Inferior parietal cortex (tissue), 1 donor: ENCODE measurements around the gene ANO6.

ENCODE experiments used
- DNase-seq: peaks from one replicate; pipeline ENCODE4 v3.0.0-alpha.2; 2016; ENCODE audit errors: extremely low spot score

The ANO6 gene

GRCh38 chr12:45276154-45276755 is 60.4 kb downstream of the ANO6 start:
- no peak for DNase-seq

- DNase-seq: no peak
Measured at GRCh38 chr12:45278447-45278846, 62.6 kb downstream of the ANO6 start.

GRCh38 chr12:45279931-45280830 is 64.3 kb downstream of the ANO6 start:
- no peak for DNase-seq

DNA sequence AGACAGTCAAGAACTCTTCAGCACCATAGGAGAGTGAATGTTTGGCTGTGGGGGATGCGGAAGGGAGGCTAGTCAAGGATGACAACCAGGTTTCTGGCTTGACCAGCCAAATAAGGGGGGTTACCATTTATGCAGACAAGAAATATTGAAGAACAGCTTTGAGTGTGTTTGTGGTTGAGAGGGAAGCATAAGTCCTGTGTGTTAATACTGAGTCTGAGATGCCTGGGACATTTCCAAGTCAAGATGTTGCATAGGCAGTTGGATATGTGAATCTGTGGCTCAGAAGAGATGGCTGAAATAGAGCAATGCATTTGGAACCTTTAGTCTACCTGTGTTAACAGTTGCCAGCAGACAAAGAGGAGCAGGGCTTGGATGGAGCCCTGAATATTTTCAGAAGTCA is 66.1 kb downstream of the ANO6 start:
- DNase-seq: no peak

DNA sequence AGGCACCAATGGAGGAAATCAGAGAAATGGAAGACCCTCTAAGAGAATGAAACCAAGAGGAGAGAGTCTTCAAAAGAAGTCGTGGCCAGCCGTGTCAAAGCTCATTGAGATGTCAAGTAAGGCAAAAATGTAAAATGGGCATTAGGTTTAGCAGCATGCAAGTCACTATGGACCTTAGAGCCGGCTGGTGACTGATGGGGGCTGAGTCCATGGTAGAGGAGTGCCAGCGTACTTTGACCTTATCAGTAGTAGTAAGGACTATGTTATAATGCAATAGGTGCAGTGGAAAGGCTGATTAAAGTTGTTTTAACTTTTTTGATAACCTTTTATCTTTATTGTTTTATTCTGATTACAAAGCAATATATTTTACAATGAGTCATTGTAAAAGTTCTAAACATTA is 66.5 kb downstream of the ANO6 start:
- DNase-seq: no peak

DNA sequence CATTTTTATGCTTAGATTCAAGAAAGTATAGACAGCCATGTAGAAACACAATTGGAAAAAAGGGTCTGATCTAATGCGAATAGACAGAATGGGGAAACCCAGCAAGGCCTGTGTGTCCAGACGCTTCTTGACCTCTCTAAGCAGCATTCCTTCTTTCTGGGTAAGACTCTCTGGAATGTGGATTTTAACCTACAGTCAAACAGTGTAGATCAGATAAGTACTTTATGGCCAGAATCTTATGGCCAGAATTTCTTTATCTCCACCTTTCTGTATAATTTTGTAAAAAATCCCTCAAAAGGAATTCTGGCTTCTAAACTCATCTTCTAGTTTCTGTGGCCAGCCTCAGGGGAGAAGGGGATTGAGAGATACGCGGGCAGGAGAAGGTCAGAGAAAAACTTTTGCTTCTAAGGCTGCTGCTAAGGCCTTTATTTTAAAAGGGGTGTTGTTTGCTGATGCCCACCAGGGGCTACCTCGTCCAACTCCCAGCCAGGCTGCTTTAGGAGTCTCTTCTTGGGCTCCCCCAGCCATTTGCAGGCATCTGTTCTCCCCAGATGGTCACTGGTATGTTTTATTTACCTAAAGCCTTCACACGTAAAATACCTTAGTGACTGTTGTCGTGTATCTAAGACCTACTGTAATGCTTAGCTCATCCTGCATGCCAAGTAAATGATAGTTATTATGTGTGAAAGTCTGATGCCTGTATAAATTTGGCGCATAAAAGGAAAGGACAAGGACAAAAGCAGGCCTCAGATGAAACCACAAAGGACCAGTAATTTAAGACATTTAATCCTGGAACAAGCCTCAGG is 68.4 kb downstream of the ANO6 start:
- DNase-seq: no peak

DNA sequence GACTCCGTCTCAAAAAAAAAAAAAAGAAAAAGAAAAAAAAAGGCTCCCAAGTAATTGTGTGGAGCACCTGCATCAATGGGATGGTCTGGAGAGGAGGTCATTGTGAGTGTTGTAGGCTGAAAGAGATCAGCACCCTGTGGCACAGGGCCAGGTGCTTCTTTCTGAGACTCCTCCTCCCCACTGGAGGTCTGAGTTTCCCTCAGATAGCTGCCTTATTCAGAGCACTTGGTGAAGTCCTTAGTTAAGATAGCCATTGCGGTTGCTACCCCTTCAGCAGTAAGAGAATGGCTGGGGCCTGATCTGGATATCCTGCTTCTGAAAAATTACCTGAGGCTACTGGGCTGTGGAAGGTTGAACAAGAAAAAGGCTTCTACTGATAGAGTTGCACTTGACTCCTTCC is 69.8 kb downstream of the ANO6 start:
- DNase-seq: no peak

- no peak for DNase-seq
Measured at GRCh38 chr12:45286621-45287020, 70.7 kb downstream of the ANO6 start.

DNA sequence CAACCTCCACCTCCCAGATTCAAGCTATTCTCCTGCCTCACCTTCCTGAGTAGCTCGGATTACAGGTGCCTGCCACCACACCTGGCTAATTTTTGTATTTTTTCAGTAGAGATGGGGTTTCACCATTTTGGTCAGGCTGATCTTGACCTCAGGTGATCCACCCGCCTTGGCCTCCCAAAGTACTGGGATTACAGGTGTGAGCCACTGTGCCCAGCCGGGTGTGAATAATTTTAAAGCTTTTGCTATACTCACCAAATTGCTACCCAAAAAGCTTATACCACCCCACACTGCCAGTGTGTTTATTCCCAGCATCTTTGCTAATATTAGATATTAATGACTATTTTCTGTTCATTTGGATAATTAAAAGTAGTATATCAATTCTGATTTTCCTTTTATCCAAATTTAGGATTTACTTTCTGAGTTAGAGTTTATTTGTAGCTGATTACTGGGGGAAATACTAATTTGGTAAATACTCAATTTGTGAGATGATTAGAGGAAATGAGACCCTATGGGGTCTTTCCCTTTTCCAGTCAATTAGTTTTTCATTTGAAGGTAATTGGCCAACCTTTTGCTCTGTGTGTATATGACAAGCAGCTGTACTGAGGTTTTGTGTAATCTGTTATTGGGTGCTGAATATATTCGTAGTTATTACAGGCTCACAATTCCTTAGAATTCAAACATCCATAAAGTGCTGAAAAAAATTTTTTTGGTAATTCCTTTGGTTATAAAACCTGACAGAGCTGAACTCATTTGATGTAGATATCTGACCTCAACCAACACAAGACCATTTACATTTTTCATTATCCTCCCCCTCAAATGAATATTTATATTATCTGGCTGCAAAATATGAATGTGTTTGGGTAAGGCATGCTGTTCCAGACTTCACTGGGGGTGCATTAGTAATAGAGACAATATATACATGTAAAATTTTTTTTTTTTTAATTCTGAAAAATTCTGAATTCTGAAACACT is 73.6 kb downstream of the ANO6 start:
- no peak for DNase-seq

DNA sequence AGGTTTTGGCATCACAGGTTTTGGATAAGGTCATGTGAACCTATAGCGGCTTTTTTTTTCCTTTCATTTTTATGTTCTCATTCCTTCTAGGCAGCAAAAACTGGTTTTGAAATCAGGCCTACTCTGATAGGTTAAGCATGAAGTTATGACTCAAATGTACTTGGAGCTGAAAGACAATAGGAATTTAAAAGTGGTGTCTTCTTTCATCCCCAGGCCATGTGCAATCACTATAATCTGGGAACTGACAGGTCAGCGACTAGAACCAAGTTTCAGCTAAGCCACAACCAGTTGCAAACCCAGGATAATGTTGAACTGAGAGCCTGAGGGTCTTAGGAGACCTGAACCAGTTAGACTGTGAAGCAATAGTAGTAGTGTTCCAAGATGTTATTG is 74.3 kb downstream of the ANO6 start:
- no peak for DNase-seq

GRCh38 chr12:45291518-45291917 is 75.6 kb downstream of the ANO6 start:
- DNase-seq: no peak

DNA sequence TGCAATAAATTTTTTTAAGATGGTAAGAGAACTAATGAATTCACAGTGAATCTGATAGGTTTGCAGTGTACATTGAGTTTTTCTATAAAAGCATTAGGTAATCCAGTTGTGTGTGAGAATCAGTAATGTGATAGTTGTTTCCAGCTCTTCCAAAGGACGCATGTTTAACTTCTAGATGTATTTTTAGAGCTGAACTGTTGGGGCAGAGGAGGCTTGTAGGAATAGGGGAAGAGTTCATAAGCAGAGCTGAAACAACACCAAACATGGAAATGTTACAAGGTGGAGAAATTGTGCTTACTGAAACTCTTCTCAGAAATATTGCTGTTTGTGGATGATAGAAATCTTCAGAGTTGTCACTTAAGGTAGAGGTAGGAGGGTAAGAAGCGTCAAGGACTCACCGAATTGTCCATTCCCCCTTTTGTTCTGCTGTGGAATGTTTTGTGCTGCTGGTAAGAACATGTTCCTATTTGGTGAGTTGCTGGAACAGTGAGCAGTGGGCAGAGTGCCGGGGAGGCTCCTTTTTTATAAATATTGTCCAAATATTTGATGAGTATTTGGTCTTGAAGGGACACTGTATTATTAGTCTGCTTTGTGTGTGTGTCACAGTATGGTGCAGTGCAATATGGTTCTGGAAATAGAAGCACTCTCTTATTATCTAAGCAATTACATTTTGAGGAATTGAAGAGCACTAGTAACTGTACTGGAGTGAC is 76.7 kb downstream of the ANO6 start:
- no peak for DNase-seq

DNA sequence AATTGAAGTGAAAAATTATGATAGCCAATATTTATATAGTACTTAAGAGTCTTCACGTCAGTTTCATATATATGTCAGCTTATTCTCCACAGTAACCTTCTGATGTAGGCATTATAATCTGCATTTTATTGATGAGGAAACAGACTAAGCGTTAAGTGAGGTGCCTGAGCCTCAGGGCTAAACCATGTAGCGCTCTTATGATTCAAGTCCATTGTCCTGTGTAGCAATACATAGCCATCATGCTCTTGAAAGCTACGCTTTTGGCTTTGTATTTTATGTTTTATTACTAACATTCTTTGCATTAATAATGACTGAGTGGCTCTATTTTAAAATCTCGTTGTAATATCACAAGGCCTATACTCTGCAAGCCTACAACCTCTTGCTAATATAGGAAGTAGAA is 79.0 kb downstream of the ANO6 start:
- DNase-seq: no peak

DNA sequence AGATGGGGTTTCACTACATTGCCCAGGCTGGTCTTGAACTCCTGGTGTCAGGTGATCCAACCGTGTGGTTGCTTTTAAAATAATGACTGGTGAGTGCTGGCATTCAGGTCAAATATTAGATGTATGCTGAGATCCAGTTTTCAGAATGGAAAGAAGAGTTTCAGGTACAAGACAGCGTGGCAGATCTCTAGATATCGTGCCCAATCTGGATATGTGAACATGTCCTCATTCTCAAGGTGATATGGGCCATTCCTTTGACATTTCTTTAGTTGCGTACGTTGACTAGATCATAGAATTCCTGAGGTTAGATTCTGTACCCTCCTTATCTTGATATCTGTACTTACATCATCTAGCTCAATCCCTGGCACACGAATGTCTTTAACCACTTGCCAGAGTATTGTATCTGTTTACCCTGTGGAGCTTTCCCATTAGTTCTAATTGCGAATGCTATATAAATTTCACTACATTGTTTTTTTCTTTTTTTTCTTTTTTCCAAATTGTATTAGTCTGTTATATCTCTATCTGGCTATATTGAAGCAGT is 80.2 kb downstream of the ANO6 start:
- no peak for DNase-seq

GRCh38 chr12:45298047-45298446 is 82.2 kb downstream of the ANO6 start:
- DNase-seq: no peak

DNA sequence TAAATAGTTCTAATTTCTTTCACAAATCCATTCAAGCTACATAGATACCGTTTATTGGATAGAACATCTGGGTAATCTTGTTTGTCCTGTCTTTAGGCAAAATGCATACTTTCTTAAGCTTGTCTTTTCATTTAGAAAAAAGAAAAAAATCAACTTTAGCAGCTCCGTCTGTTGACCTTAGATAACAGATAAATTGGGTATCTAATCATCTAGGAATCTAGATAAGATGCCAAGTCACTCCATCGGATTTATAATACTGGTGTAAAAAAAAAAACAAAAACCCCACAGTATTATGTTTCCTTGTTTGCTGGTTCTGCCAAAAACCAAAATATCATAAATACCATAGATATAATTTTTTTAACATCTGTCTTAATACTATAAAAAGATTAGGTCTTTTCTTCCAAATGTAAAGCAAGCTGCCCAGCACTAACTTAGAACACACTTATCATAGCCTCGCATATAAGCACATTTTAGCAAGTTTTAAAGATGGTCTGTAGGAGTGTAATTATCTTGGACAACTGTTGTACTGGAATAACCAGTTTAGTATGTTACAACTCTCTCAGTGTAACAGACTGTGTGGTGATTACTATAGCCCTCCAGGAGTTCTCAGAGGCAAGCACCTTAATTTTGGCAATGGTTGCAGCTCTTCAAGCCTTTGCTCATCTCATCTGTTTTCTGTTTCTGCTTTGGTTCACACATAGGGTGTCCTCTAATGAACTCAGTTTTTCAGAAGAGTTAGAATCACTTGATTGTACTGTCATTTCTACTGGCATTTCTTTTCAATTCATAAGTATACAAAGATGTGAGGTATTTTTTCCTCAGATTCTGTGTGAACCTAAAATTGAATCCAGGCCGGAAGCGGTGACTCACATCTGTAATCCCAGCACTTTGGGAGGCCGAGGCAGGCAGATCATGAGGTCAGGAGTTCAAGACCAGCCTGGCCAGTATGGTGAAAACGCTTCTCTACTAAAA is 83.1 kb downstream of the ANO6 start:
- DNase-seq: no peak

DNA sequence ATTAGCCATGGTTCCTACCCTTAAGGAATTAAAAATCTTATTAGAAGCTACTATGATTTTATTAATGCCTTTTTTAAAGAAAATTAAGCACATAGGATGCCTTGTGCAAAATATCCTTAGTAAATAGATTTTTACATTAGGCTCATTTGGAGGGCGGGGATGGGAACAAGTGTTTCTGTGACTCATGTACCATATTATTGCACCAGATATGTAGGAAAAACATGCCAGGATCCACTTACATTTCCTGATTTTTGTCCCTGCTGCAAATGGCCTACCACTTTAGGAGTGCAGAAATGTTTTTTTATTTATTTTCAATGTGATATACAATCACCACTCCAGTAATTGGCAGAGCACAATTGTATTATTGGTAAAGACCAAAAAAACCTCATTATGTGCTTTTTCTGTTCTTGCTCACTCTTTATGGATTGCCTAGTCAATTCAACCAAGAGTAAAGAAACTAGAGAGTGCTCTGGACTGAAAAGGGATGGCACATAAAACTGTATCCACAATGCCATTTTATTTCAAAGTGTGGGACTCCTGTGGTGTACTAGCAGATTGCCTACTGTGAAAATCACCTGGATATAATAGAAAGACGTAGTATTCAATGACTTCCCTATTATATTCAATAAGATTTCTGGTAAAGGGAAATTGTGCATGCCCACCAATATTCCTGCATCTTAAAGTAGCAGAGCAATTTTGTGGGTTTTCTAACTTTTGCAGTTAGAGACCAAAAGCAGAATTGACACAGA is 86.9 kb downstream of the ANO6 start:
- no peak for DNase-seq

GRCh38 chr12:45303945-45304344 is 88.0 kb downstream of the ANO6 start:
- no peak for DNase-seq
